Transverse colon (tissue), 4 donors: ENCODE measurements around the gene PPM1L. TPM values are rescaled to one million over a fixed set of nuclear protein-coding genes. Genes with fewer than 3 reads are reported as not detected.

Experiments used
- DNase-seq: peaks from one replicate; pipeline ENCODE4 v3.0.0-alpha.2; 2019
- H3K27ac ChIP-seq, 4 donors: fragments of 200-600 bp; sonication (generic); 2 replicates each; pipeline ENCODE4 v1.5.1; 2016 to 2018; ENCODE audit warnings: inconsistent platforms in 4 of 4
- H3K27me3 ChIP-seq: fragments of 200-600 bp; sonication (generic); 2 replicates; pipeline ENCODE4 v1.5.1; 2017; ENCODE audit warnings: inconsistent platforms
- H3K36me3 ChIP-seq, 4 donors: fragments of 200-600 bp; sonication (generic); 2 replicates each; pipeline ENCODE4 v1.5.1; 2017 to 2019; ENCODE audit warnings: inconsistent platforms in 4 of 4
- H3K4me1 ChIP-seq, 4 donors: fragments of 200-600 bp; sonication (generic); 2 replicates each; pipeline ENCODE4 v1.5.1; 2017 to 2020; ENCODE audit warnings: inconsistent platforms in 4 of 4
- H3K4me3 ChIP-seq, 4 donors: fragments of 200-600 bp; sonication (generic); 1 replicate in 1 of 4; 2 replicates in 3 of 4; pipeline versions ENCODE4 v1.5.1 to v1.6.1; 2017 to 2019; ENCODE audit warnings: inconsistent platforms in 4 of 4
- H3K9me3 ChIP-seq, 2 donors: fragments of 200-600 bp; sonication (generic); 2 replicates each; pipeline ENCODE4 v1.5.1; 2017 to 2019; ENCODE audit warnings: inconsistent platforms in 2 of 2
- CTCF ChIP-seq, 5 experiments: fragments of 200-600 bp in 3 of 5; fragments of 450-650 bp in 2 of 5; sonication (generic) in 3 of 5; IDR thresholded peaks; 1 replicate in 2 of 5; 2 replicates in 3 of 5; pipeline ENCODE4 v1.5.1; 2016 to 2017; ENCODE audit warnings: antibody characterized with exemption in 5 of 5, inconsistent platforms in 3 of 5, mild to moderate bottlenecking in 2 of 5, moderate library complexity in 1 of 5
- EP300 ChIP-seq: sonication (generic); formaldehyde crosslinking; IDR thresholded peaks from one replicate; pipeline ENCODE4 v1.6.1; 2017; ENCODE audit warnings: antibody characterized with exemption, low read depth
- POLR2A ChIP-seq: fragments of 450-650 bp; IDR thresholded peaks from one replicate; pipeline ENCODE4 v1.6.1; 2016; ENCODE audit warnings: antibody characterized with exemption, mild to moderate bottlenecking, moderate library complexity
- POLR2AphosphoS5 ChIP-seq, 3 donors: sonication (generic); formaldehyde crosslinking; IDR thresholded peaks; one replicate each; pipeline ENCODE4 v1.6.1; 2016; ENCODE audit warnings: antibody characterized with exemption in 3 of 3
- WGBS, 2 donors: methylation state at CpG; one replicate each; pipeline ENCODE4 v1.1.5; 2018; ENCODE audit warnings: low coverage in 1 of 2; 5-methylcytosine and 5-hydroxymethylcytosine counted together
- in situ Hi-C, 4 donors: fragments of 200-750 bp; cut with MboI; loops; one replicate each; pipeline versions ENCODE4 v1.15.0 to v1.15.1; 2017; ENCODE audit warnings: low sequenced_read_pairs in 3 of 4, low pct_ligation_motif_present in 1 of 4, low pct_unique_long_range_greater_than_20kb in 1 of 4
- intact Hi-C: fragments of 100-400 bp; cut with DNase I; formaldehyde crosslinking; loops from one replicate; pipeline ENCODE4 v1.15.1; 2023; ENCODE audit warnings: low total_unique reads
- total RNA-seq, 4 donors: library from RNA; depleted of rRNA; stranded (reverse); fragments of >200 nt; gene quantifications; one replicate each; pipeline ENCODE4 v1.1.0, GENCODE V29; 2016

The PPM1L gene
- total RNA-seq, 4 donors from 2014 or later = 17.2 to 35.5 (median 25.6) TPM

DNA sequence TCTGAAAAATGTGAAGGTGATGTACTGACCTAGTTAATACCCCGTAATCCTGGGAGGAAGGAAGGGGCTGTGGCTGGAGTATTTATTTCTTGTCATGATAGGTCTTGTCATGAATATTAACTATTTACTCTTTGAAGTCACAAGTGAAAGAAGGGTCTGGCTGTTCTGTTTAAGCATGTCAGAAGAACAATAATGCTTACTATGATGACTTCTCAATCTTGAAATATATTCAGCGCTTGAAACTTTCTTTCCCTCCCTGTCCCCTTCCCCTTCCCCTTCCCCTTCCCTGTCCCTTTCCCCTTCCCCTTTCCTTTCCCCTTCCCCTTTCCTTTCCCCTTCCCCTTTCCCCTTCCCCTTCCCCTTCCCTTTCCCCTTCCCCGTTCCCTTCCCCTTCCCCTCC is 153.9 kb downstream of the PPM1L start:
- Histone ChIP-seq H3K4me1 (no peaks in the 10 kb centered on the region), H3K4me3 (no peak overlapping the region), H3K27ac (no peak overlapping the region), H3K36me3 (no peaks in the 10 kb centered on the region), H3K27me3 (no peaks in the 10 kb centered on the region), H3K9me3 (peaks cover 0 to 5% of the 10 kb centered on the region in 2 donors)
- in situ Hi-C loops = no loop called here
- no peak for DNase-seq
- TF ChIP-seq CTCF (IDR thresholded peaks at IDR 0.05) = no peak
- intact Hi-C loops = no loop called here
- WGBS, 2 donors = 42 to 62% methylated on average over 2 to 3 of the region's 3 CpGs

DNA sequence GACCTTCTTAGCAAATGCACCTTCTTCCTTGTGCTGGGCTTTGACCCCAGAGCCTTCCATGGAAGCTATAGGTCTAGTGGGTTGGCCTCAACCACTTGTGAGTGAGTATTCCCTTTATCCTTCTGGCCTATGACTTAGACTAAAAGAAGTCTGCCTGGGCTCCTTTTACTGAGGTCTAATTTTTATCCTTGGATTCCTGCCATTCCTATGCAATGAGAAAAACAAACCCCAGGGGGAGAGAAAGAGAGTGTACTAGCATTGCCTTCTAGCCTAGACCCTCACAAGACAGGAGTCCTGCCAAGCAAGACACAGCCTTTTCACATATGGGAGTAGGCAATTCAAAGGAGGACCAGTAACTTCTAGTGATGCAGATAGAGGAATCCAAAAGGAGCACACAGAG is 155.4 kb downstream of the PPM1L start:
- intact Hi-C loops (no loop called here), in situ Hi-C loops (no loop called here)
- H3K27me3 ChIP-seq = no peaks in the 10 kb centered on the region
- no peak overlapping the region for H3K4me3 ChIP-seq
- DNase-seq = no peak
- H3K27ac ChIP-seq = no peak overlapping the region
- TF ChIP-seq POLR2AphosphoS5 (IDR thresholded peaks at IDR 0.05) (no peak), CTCF (IDR thresholded peaks at IDR 0.05) (no peak), POLR2A (no peak), EP300 (no peak)
- H3K4me1 ChIP-seq = no peaks in the 10 kb centered on the region
- H3K36me3 ChIP-seq = no peaks in the 10 kb centered on the region
- peaks cover 0 to 3% of the 10 kb centered on the region in 2 donors for H3K9me3 ChIP-seq

DNA sequence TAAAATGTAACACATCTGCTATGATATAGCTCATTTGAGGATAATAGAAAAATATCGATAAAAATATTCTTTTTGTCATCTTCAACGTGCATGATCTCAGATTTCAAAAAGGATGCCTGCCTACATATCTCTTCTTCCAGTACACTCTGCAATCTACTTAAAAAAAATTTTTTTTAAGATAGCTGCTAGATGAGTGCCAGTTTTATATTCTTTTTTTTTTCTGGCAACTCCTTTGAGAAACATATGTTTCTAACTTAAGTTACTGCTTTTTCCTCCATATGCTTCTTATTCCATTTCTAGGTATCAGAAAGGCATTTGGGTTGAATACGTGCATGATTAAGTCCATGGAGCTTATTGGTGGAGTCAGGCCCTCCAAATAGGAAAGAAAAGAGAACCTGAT is 160.4 kb downstream of the PPM1L start:
- H3K9me3 ChIP-seq = no peaks in the 10 kb centered on the region
- no peak for DNase-seq
- intact Hi-C loops (no loop called here), in situ Hi-C loops (no loop called here)
- no peak overlapping the region for H3K4me3 ChIP-seq
- H3K27me3 ChIP-seq = no peaks in the 10 kb centered on the region
- TF ChIP-seq CTCF (IDR thresholded peaks at IDR 0.05) (no peak), POLR2AphosphoS5 (IDR thresholded peaks at IDR 0.05) (no peak), POLR2A (no peak), EP300 (no peak)
- 75 to 93% methylated on average over 3 of the region's 3 CpGs for WGBS, 2 donors
- H3K4me1 ChIP-seq = no peaks in the 10 kb centered on the region
- no peak overlapping the region for H3K27ac ChIP-seq
- H3K36me3 ChIP-seq = no peaks in the 10 kb centered on the region

DNA sequence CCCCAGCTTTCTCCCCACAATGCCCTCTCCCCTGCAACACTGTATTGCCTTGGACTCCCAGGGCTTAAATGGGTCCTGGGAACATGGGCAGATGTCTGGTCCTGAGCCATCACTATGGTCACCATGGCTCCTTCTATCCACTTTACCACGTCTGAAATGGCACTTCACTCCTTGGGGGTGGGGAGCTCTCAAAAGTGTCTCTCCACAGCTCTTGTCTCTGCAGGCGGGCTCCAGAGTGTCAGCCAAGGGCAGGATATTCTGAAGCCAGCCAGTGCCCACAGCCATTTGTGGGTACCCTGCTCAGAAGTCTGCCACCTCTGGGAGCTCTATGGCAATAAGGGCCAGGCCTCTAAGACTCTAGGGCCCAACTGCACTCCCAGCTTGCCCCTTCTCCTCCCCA is 163.9 kb downstream of the PPM1L start:
- H3K36me3 ChIP-seq = no peaks in the 10 kb centered on the region
- H3K27ac ChIP-seq = no peak overlapping the region
- 73% methylated on average over 2 of the region's 2 CpGs; no CpG with 5 or more reads in 1 of the 2 donors for WGBS, 2 donors
- in situ Hi-C loops (no loop called here), intact Hi-C loops (no loop called here)
- no peak overlapping the region for H3K4me3 ChIP-seq
- H3K9me3 ChIP-seq = no peaks in the 10 kb centered on the region
- H3K4me1 ChIP-seq = no peaks in the 10 kb centered on the region
- no peak for TF ChIP-seq CTCF (IDR thresholded peaks at IDR 0.05)
- DNase-seq = no peak
- H3K27me3 ChIP-seq = no peaks in the 10 kb centered on the region
